ENCODE results near the gene STARD7. TPM values are rescaled to one million over a fixed set of nuclear protein-coding genes. Genes with fewer than 3 reads are reported as not detected.
A peak's percentile ranks its signal among the peaks of the same experiment; 100 is the strongest.

STARD7 gene
- total and polyA plus RNA-seq, 2 donors (not counting 3 experiments of a cell fraction or from before 2014, with no cell fraction given), result 61.2 to 132 TPM

- Histone ChIP-seq H3K9me1 (replicated peaks; ENCODE audit: control insufficient read depth, extremely low read depth, insufficient read depth, low read length) (no peaks in the 10 kb centered on the region), H3K79me2 (ENCODE audit: control insufficient read depth, insufficient read depth, low read length) (no peaks in the 10 kb centered on the region), H3K4me2 (ENCODE audit: insufficient read depth, low read length) (no peak overlapping the region), H3K4me1 (ENCODE audit: control insufficient read depth, extremely low read depth, insufficient read depth, low read length) (no peaks in the 10 kb centered on the region), H3K27ac (ENCODE audit: insufficient read depth, low read depth, low read length) (no peak overlapping the region), H4K20me1 (replicated peaks; ENCODE audit: control insufficient read depth, extremely low read depth, insufficient read depth, low read length) (no peaks in the 10 kb centered on the region), H2AFZ (ENCODE audit: low read depth, low read length) (no peak overlapping the region), H3K36me3 (ENCODE audit: control insufficient read depth in 2 of 2, extremely low read depth in 1 of 2, insufficient read depth in 2 of 2, low read length in 2 of 2) (no peaks in the 10 kb centered on the region), H3K27me3 (ENCODE audit: control insufficient read depth in 2 of 2, insufficient read depth in 2 of 2, low read length in 2 of 2) (no peaks in the 10 kb centered on the region), H3K9ac (replicated peaks; ENCODE audit: extremely low read depth, insufficient read depth, low read length) (no peak overlapping the region), H3K4me3 (replicated peaks in 1 of 3; ENCODE audit: insufficient read depth in 1 of 3, low read depth in 1 of 3, low read length in 3 of 3) (no peak overlapping the region), H3K9me3 (replicated peaks; ENCODE audit: control insufficient read depth, insufficient read depth, low read length) (no peaks in the 10 kb centered on the region)
- TF ChIP-seq POLR2AphosphoS5 (IDR thresholded peaks at IDR 0.05; ENCODE audit: insufficient read depth, low read depth, low read length), result no peak
- TF ChIP-seq GATA2 (IDR thresholded peaks at IDR 0.05; ENCODE audit: insufficient read depth, insufficient read length, low read depth, low read length), result no peak
- TF ChIP-seq FOS (IDR thresholded peaks at IDR 0.05; ENCODE audit: borderline replicate concordance, insufficient read depth, low read length), result no peak
- no peak for TF ChIP-seq CTCF (IDR thresholded peaks at IDR 0.05; ENCODE audit: extremely low read depth in 1 of 2, insufficient read depth in 1 of 2, low read depth in 1 of 2, low read length in 2 of 2)
- TF ChIP-seq POLR2A (IDR thresholded peaks at IDR 0.05; ENCODE audit: low read depth, low read length), result no peak
- TF ChIP-seq EZH2 (IDR thresholded peaks at IDR 0.05; ENCODE audit: borderline replicate concordance, low read depth, low read length, severe bottlenecking), result no peak
- no peak for TF ChIP-seq MAX (IDR thresholded peaks at IDR 0.05; ENCODE audit: insufficient read depth, insufficient read length)
- no peak for TF ChIP-seq MYC (IDR thresholded peaks at IDR 0.05; ENCODE audit: low read depth, low read length)
- no peak for TF ChIP-seq JUN (IDR thresholded peaks at IDR 0.05; ENCODE audit: borderline replicate concordance, insufficient read depth, insufficient read length, low read depth)
- ChIA-PET CTCF (interaction anchor here (1.1 to 1.5 kb wide), 2 partner anchors 11 to 31 kb away, joined by 4 to 5 read pairs; no protein-coding TSS in a partner anchor), POLR2A (no interaction called here)
- intact Hi-C loops (cut with micrococcal nuclease) (no loop called here), dilution Hi-C loops (cut with MboI; ENCODE audit: extremely low pct_ligation_motif_present, low sequenced_read_pairs) (no loop called here)
- BruUV-seq (replicated peaks), result no TSS peak
- FAIRE-seq (peak; percentile 15), DNase-seq (ENCODE audit: low read depth, low spot score) (no peak)
Measured at GRCh38 chr2:96233880-96234316, 25.3 kb upstream of the STARD7 start.
